GM12878 (cell line): ENCODE results near the gene CREB5. TPM values are rescaled to one million over a fixed set of nuclear protein-coding genes. Genes with fewer than 3 reads are reported as not detected.

Source experiments
- ASH2L ChIP-seq: fragments of 300-600, 200-600 bp; sonication (generic); IDR thresholded peaks from 2 replicates; pipeline ENCODE4 v1.6.1; 2017; ENCODE audit warnings: low read depth, mild to moderate bottlenecking, borderline replicate concordance
- ATF3 ChIP-seq: IDR thresholded peaks from 2 replicates; pipeline ENCODE4 v1.6.1; 2011; ENCODE audit warnings: low read depth, mild to moderate bottlenecking, low read length, moderate library complexity, borderline replicate concordance; ENCODE audit errors: extremely low read depth
- BHLHE40 ChIP-seq, 2 experiments: fragments of 450-650 bp in 1 of 2; IDR thresholded peaks; 2 replicates each; pipeline ENCODE4 v1.6.1; 2011 to 2017; ENCODE audit warnings: low read depth in 2 of 2, borderline replicate concordance in 1 of 2, improper control_type of control experiment in 1 of 2, low read length in 1 of 2, mild to moderate bottlenecking in 1 of 2
- CHD1 ChIP-seq: IDR thresholded peaks from 2 replicates; pipeline ENCODE4 v1.6.1; 2012; ENCODE audit warnings: low read depth, low read length, improper control_type of control experiment
- DPF2 ChIP-seq: fragments of 450-650 bp; IDR thresholded peaks from 2 replicates; pipeline ENCODE4 v1.6.1; 2017; ENCODE audit warnings: mild to moderate bottlenecking
- E2F4 ChIP-seq: IDR thresholded peaks from 2 replicates; pipeline ENCODE4 v1.6.1; 2012; ENCODE audit warnings: low read depth, low read length, improper control_type of control experiment
- FOS ChIP-seq: IDR thresholded peaks from 3 replicates; pipeline ENCODE4 v1.6.1; 2011; ENCODE audit warnings: borderline replicate concordance; ENCODE audit not compliant: insufficient read length; ENCODE audit errors: extremely low read depth
- GATAD2B ChIP-seq: fragments of 450-650 bp; conservative IDR thresholded peaks from 2 replicates; pipeline ENCODE4 v1.6.1; 2017; ENCODE audit warnings: low read depth, mild to moderate bottlenecking, moderate library complexity
- HDGF ChIP-seq: fragments of 450-650 bp; IDR thresholded peaks from 2 replicates; pipeline ENCODE4 v1.6.1; 2016; ENCODE audit warnings: antibody characterized with exemption
- IKZF1 ChIP-seq: fragments of 450-650 bp; conservative IDR thresholded peaks from 2 replicates; pipeline ENCODE4 v1.6.1; 2017; ENCODE audit warnings: antibody characterized with exemption, mild to moderate bottlenecking
- IKZF2 ChIP-seq, 2 experiments: fragments of 450-650 bp; IDR thresholded peaks; 2 replicates each; pipeline ENCODE4 v1.6.1; 2017; ENCODE audit warnings: mild to moderate bottlenecking in 2 of 2, moderate library complexity in 2 of 2
- IRF3 ChIP-seq: fragments of 450-650 bp; IDR thresholded peaks from 2 replicates; pipeline ENCODE4 v1.6.1; 2014; ENCODE audit warnings: mild to moderate bottlenecking
- IRF5 ChIP-seq: fragments of 450-650 bp; IDR thresholded peaks from 2 replicates; pipeline ENCODE4 v1.6.1; 2017; ENCODE audit warnings: borderline replicate concordance
- LARP7 ChIP-seq: fragments of 450-650 bp; IDR thresholded peaks from 2 replicates; pipeline ENCODE4 v1.6.1; 2017; ENCODE audit warnings: mild to moderate bottlenecking
- PAX8 ChIP-seq: fragments of 450-650 bp; IDR thresholded peaks from 2 replicates; pipeline ENCODE4 v1.6.1; 2017; ENCODE audit warnings: mild to moderate bottlenecking, moderate library complexity
- PML ChIP-seq: IDR thresholded peaks from 2 replicates; pipeline ENCODE4 v1.6.1; 2012; ENCODE audit warnings: low read length, inconsistent platforms
- POLR2AphosphoS2 ChIP-seq: IDR thresholded peaks from 2 replicates; pipeline ENCODE4 v1.6.1; 2011; ENCODE audit warnings: low read depth, mild to moderate bottlenecking, low read length, improper control_type of control experiment, moderate library complexity
- RCOR1 ChIP-seq: conservative IDR thresholded peaks from 2 replicates; pipeline ENCODE4 v1.6.1; 2012; ENCODE audit warnings: low read depth, low read length, improper control_type of control experiment
- SKIL ChIP-seq: fragments of 450-650 bp; IDR thresholded peaks from 2 replicates; pipeline ENCODE4 v1.6.1; 2017; ENCODE audit warnings: mild to moderate bottlenecking, low read depth, inconsistent platforms; ENCODE audit not compliant: poor library complexity, severe bottlenecking
- SMARCA5 ChIP-seq: fragments of 450-650 bp; IDR thresholded peaks from 2 replicates; pipeline ENCODE4 v1.6.1; 2017; ENCODE audit warnings: mild to moderate bottlenecking
- SREBF2 ChIP-seq: IDR thresholded peaks from 2 replicates; pipeline ENCODE4 v1.6.1; 2012; ENCODE audit warnings: mild to moderate bottlenecking, low read length
- USF1 ChIP-seq: IDR thresholded peaks from 2 replicates; pipeline ENCODE4 v1.6.1; 2011; ENCODE audit warnings: borderline replicate concordance, low read depth, mild to moderate bottlenecking, moderate library complexity, mixed read lengths, low read length; ENCODE audit not compliant: insufficient read depth; ENCODE audit errors: extremely low read length
- YBX1 ChIP-seq: fragments of 450-650 bp; IDR thresholded peaks from 2 replicates; pipeline ENCODE4 v1.6.1; 2016; ENCODE audit warnings: antibody characterized with exemption
- ZNF217 ChIP-seq: fragments of 450-650 bp; IDR thresholded peaks from 2 replicates; pipeline ENCODE4 v1.6.1; 2017; ENCODE audit warnings: antibody characterized with exemption, mild to moderate bottlenecking
- polyA plus RNA-seq, 11 experiments: library from polyadenylated mRNA; depleted of rRNA in 4 of 11; unstranded in 6 of 11; stranded (reverse) in 5 of 11; fragments of >200 nt; fragmentation: Nextera tagmentation in 4 of 11; fragmentation: Illumina TruSeq in 1 of 11; extraction: Ambion mirVana in 4 of 11; extraction: Trizol in 1 of 11; gene quantifications; 1 replicate in 1 of 11; 2 replicates in 10 of 11; pipeline versions ENCODE4 v1.2.1 to v1.2.3, GENCODE V29; 2011 to 2016; ENCODE audit warnings: inconsistent platforms in 2 of 11, missing spikeins in 2 of 11, low read depth in 1 of 11
- total RNA-seq, 4 experiments: library from RNA; depleted of rRNA in 3 of 4; stranded (reverse); fragments of >200 nt in 3 of 4; fragmentation: Illumina TruSeq in 1 of 4; extraction: Trizol in 1 of 4; gene quantifications; 2 replicates each; pipeline versions ENCODE4 v1.2.1 to v1.2.3, GENCODE V29; 2013 to 2021

Gene CREB5
- total and polyA plus RNA-seq, 10 of the 15 experiments (the other 5 are each of a cell fraction or from before 2014, with no cell fraction given): 12.9 to 74.1 (median 53.0) TPM

GRCh38 chr7:28410628-28411531 is 1.4 kb upstream of the CREB5 start (continued):
- peak in 1 of 2 experiments; percentile 30; a peak in 1 of 4 replicates for TF ChIP-seq BHLHE40 (IDR thresholded peaks at IDR 0.05; ENCODE audit: borderline replicate concordance in 1 of 2, low read depth in 2 of 2, low read length in 1 of 2)
- peak; percentile 62 for TF ChIP-seq IKZF1
- no peak for TF ChIP-seq E2F4
- TF ChIP-seq FOS: no peak
- TF ChIP-seq RCOR1: no peak
- TF ChIP-seq YBX1: no peak
- TF ChIP-seq ATF3: no peak
- TF ChIP-seq IRF3: no peak
- no peak for TF ChIP-seq SREBF2
- TF ChIP-seq PAX8: no peak
- TF ChIP-seq LARP7: no peak
- TF ChIP-seq USF1: no peak
- peak in 1 of 2 experiments; percentile 71; a peak in 3 of 4 replicates for TF ChIP-seq IKZF2 (IDR thresholded peaks at IDR 0.05)
- peak; percentile 48; the same call in 1 of the 2 replicates for TF ChIP-seq HDGF
- no peak for TF ChIP-seq CHD1
- TF ChIP-seq ASH2L: no peak
- peak; percentile 38 for TF ChIP-seq SKIL
- TF ChIP-seq POLR2AphosphoS2: no peak
- 0 out of 2 replicates have a peak, but pooled peaks have one; percentile 16 for TF ChIP-seq DPF2
- TF ChIP-seq IRF5: no peak
- TF ChIP-seq SMARCA5: no peak
- TF ChIP-seq ZNF217: 0 out of 2 replicates have a peak, but pooled peaks have one; percentile 27
- peak; percentile 95 for TF ChIP-seq PML
- TF ChIP-seq GATAD2B: no peak
